Skeletal muscle cell (primary cell): ENCODE measurements around the gene ZMYM4.
A peak's percentile ranks its signal among the peaks of the same experiment; 100 is the strongest.
"Not testable (repeated sequence)": the region's sequence is repeated elsewhere in the genome, so short reads cannot be mapped to it uniquely, and the experiment has no call there.

Experiments used
- DNase-seq: peaks from one replicate; pipeline ENCODE4 v3.0.0-alpha.2; 2010; ENCODE audit warnings: low read depth
- H3K4me3 ChIP-seq: 2 replicates; pipeline ENCODE4 v1.5.1; 2011; ENCODE audit warnings: low read depth, mild to moderate bottlenecking, control low read depth, low read length, moderate library complexity

The ZMYM4 gene

GRCh38 chr1:35268282-35269200 lies at the start of gene ZMYM4:
ZMYM4 (plus strand) TSS chr1:35268709; CDS start chr1:35269047, 338 bp downstream.
- H3K4me3 ChIP-seq = peak within 1 kb of the TSS; percentile 83
- peak; percentile 99 for DNase-seq

GRCh38 chr1:35220976-35221375 lies 47.5 kb upstream of the ZMYM4 start:
- no peak for DNase-seq
- no peak overlapping the region for H3K4me3 ChIP-seq

GRCh38 chr1:35222322-35223083 lies 46.0 kb upstream of the ZMYM4 start:
- DNase-seq = peak; percentile 77
- H3K4me3 ChIP-seq = no peak overlapping the region

- no peak overlapping the region for H3K4me3 ChIP-seq
These were observed 45.4 kb upstream of the ZMYM4 start for GRCh38 chr1:35223084-35223630.

GRCh38 chr1:35226546-35226945 lies 42.0 kb upstream of the ZMYM4 start:
- no peak for DNase-seq
- no peak overlapping the region for H3K4me3 ChIP-seq

More at GRCh38 chr1:35223084-35223630, 45.4 kb upstream of the ZMYM4 start:
- DNase-seq = no peak

- H3K4me3 ChIP-seq = no peak overlapping the region
- DNase-seq = no peak
These were observed 38.7 kb upstream of the ZMYM4 start for GRCh38 chr1:35229587-35230360.

GRCh38 chr1:35231287-35231686 lies 37.2 kb upstream of the ZMYM4 start:
- DNase-seq = no peak
- no peak overlapping the region for H3K4me3 ChIP-seq

GRCh38 chr1:35236772-35237171 lies 31.7 kb upstream of the ZMYM4 start:
- not testable (repeated sequence) for DNase-seq, H3K4me3 ChIP-seq

GRCh38 chr1:35243691-35244090 lies 24.8 kb upstream of the ZMYM4 start:
- no peak for DNase-seq
- no peak overlapping the region for H3K4me3 ChIP-seq

GRCh38 chr1:35247256-35247655 lies 21.3 kb upstream of the ZMYM4 start:
- H3K4me3 ChIP-seq = no peak overlapping the region
- no peak for DNase-seq

GRCh38 chr1:35253941-35254340 lies 14.6 kb upstream of the ZMYM4 start:
- no peak overlapping the region for H3K4me3 ChIP-seq
- no peak for DNase-seq

- no peak for DNase-seq
- H3K4me3 ChIP-seq = no peak overlapping the region
These were observed 13.2 kb upstream of the ZMYM4 start for GRCh38 chr1:35255276-35255675.

- H3K4me3 ChIP-seq = no peak overlapping the region
- DNase-seq = no peak
These were observed 8.9 kb upstream of the ZMYM4 start for GRCh38 chr1:35259561-35259960.

- no peak overlapping the region for H3K4me3 ChIP-seq
- DNase-seq = no peak
These were observed 6.9 kb upstream of the ZMYM4 start for GRCh38 chr1:35261412-35262120.

- H3K4me3 ChIP-seq = no peak overlapping the region
- no peak for DNase-seq
These were observed 4.5 kb upstream of the ZMYM4 start for GRCh38 chr1:35264035-35264434.

- H3K4me3 ChIP-seq = no peak overlapping the region
- DNase-seq = no peak
These were observed 3.6 kb upstream of the ZMYM4 start for GRCh38 chr1:35264871-35265270.

- DNase-seq = no peak
- no peak overlapping the region for H3K4me3 ChIP-seq
These were observed 2.2 kb upstream of the ZMYM4 start for GRCh38 chr1:35266306-35266705.

- DNase-seq = no peak
- H3K4me3 ChIP-seq = peak overlapping the region; percentile 83
These were observed 886 bp downstream of the ZMYM4 start for GRCh38 chr1:35269201-35269988.
